Cardiac fibroblast (primary cell): ENCODE data around the gene NCS1.
A peak's percentile ranks its signal among the peaks of the same experiment; 100 is the strongest.

Source experiments
- DNase-seq, 2 donors: peaks; one replicate each; pipeline versions ENCODE4 v3.0.0 to v3.0.0-alpha.2; 2010; ENCODE audit warnings: low read depth in 2 of 2
- H3K4me3 ChIP-seq, 2 donors: replicated peaks in 1 of 2; 1 replicate in 1 of 2; 2 replicates in 1 of 2; pipeline ENCODE4 v1.5.1; 2011; ENCODE audit warnings: low read depth in 2 of 2, low read length in 2 of 2, mild to moderate bottlenecking in 2 of 2, moderate library complexity in 1 of 2
- TF ChIP-seq, protein P1 (sequence below): IDR thresholded peaks from one replicate; pipeline ENCODE4 v1.5.1; 2011; ENCODE audit warnings: low read depth, mild to moderate bottlenecking, low read length, inconsistent platforms

NCS1 gene

DNA sequence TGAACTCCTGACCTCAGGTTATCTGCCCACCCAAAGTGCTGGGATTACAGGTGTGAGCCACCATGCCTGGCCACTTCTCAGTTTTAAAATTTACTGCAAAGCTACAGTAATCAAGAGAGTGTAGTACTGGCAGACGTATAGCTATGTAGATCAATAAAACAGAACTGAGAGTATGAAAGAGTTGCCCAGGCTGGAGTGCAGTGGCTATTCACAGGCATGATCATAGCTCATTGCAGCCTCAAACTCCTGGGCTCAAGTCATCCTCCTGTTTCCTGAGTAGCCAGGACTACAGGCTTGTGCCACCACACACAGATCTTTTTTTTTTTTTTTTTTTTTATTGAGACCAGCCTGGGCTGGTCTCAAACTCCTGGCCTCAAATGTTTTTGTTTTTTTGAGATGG is 26.5 kb upstream of the NCS1 start:
- TF ChIP-seq, protein P1, sequence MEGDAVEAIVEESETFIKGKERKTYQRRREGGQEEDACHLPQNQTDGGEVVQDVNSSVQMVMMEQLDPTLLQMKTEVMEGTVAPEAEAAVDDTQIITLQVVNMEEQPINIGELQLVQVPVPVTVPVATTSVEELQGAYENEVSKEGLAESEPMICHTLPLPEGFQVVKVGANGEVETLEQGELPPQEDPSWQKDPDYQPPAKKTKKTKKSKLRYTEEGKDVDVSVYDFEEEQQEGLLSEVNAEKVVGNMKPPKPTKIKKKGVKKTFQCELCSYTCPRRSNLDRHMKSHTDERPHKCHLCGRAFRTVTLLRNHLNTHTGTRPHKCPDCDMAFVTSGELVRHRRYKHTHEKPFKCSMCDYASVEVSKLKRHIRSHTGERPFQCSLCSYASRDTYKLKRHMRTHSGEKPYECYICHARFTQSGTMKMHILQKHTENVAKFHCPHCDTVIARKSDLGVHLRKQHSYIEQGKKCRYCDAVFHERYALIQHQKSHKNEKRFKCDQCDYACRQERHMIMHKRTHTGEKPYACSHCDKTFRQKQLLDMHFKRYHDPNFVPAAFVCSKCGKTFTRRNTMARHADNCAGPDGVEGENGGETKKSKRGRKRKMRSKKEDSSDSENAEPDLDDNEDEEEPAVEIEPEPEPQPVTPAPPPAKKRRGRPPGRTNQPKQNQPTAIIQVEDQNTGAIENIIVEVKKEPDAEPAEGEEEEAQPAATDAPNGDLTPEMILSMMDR: no peak
- no peak for DNase-seq
- no peak overlapping the region for H3K4me3 ChIP-seq

DNA sequence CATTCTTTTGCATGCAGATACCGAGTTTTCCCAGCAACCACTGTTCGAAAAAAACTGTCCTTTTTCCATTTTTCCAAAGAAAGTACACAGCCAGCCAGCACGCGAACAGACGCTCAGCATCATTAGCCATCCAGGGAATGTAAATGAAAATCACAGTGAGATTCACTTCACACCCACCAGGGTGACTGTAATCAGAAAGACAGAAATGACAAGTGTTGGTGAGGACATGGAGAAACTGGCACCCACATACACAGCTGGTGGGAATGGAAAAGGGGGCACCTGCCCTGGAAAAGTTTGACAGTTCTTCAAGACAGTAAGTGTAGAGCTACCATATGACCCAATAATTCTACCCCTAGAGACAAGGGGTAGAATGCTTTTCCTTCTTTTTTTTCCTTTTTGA is 25.0 kb upstream of the NCS1 start:
- H3K4me3 ChIP-seq: no peak overlapping the region
- TF ChIP-seq, protein P1: no peak
- no peak for DNase-seq

DNA sequence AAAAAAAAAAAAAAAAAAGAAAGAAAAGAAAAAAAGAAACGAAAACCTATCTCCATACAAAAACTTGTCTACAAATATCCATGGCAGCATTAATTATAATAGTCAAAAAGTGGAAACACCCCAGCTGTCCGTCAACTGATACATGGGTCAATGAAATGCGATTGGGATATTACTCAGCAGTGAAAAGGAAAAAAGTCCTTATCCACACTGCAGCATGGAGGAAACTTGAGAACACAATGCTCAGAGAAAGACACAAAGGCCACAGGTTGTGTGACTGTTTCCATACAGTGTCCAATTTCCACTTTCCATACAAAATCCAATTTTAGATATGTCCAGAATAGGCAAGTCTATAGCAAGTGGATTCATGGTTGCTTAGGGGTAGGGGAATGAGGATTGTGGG is 24.3 kb upstream of the NCS1 start:
- DNase-seq: no peak
- no peak overlapping the region for H3K4me3 ChIP-seq
- TF ChIP-seq, protein P1: no peak

DNA sequence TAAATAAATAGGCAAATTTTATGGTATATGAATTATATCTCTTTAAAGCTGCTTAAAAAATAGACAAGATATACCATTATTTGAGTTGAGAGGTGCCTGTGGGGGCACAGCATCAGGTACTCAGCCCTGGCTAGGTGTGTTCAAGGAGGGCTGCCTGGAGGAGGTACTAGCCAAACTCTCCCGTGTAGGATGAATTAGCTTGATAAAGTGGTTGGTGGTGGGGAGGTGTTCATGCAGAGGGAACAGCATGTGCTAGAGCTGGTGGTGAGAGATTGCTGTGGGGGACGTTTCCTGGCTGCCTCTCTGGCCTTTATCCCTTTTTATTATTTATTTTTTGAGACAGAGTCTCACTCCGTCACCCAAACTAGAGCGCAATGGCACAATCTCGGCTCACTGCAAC is 23.2 kb upstream of the NCS1 start:
- H3K4me3 ChIP-seq: no peak overlapping the region

DNA sequence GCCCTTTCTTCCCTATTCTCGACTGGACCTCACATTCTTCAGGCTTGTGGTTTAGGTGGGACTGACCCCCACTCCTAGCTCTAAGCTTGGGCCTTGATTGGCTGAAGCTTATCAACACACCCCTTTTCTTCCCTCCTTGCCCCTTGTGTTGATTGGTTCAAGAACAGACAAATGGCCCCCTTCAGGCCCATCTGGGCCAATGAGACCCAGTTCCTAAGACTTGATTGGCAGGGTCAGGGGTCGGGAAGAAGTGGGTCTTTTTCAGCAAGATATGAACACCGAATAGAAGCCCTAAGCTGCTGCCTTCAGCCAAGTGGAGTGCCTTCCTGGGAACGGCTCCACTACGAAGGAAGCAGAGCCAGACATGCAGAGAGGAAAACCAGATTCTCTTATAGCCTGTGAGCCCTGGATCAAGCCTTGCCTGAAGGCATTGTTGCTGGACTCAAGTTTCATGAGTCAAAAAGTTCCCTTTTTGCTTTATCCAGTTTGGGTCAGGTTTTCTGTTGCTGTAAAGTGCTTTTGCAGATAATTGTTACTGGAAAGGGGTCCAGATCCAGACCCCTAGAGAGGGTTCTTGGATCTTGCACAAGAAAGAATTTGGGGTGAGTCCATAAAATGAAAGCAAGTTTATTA is 22.4 kb upstream of the NCS1 start:
- TF ChIP-seq, protein P1: no peak
- H3K4me3 ChIP-seq: no peak overlapping the region
- DNase-seq: no peak

More for the DNA sequence above, 23.2 kb upstream of the NCS1 start:
- TF ChIP-seq, protein P1: no peak
- DNase-seq: no peak

DNA sequence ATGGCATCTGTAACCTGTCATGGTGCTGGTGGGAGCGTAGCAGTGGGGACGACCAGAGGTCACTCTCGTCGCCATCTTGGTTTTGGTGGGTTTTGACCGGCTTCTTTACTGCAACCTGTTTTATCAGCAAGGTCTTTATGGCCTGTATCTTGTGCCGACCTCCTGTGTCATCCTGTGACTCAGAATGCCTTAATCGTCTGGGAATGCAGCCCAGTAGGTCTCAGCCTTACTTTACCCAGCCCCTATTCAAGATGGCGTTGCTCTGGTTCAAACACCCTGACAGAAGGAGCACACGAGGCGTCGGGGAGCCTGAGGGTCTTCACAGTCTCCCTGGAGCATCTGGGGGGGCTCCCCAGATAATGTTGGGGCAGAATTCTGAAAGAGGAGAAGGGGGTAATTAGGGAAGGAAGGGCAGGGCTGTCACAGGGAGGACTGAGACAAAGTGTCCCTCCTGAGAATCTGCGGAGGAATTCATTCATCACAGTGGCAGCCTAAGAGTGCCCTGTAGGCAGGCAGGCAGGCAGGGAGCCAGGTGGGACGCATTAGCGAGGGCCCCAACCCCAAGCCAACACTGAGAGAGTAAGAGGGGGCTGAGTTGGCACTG is 21.3 kb upstream of the NCS1 start:
- TF ChIP-seq, protein P1: no peak
- no peak overlapping the region for H3K4me3 ChIP-seq
- DNase-seq: peak in 1 of 2 donors; percentile 66
